Stomach (tissue), 4 donors: Measurements from ENCODE around the gene AGAP1.

Source experiments
- EP300 ChIP-seq: sonication (generic); formaldehyde crosslinking; IDR thresholded peaks from one replicate; pipeline ENCODE4 v1.6.1; 2017; ENCODE audit warnings: antibody characterized with exemption
- POLR2AphosphoS5 ChIP-seq, 3 donors: sonication (generic); formaldehyde crosslinking; IDR thresholded peaks; one replicate each; pipeline ENCODE4 v1.6.1; 2016; ENCODE audit warnings: antibody characterized with exemption in 3 of 3
- TF ChIP-seq, protein P1 (sequence below), 7 experiments: fragments of 450-650 bp in 4 of 7; fragments of 200-600 bp in 3 of 7; sonication (generic) in 3 of 7; IDR thresholded peaks; one replicate each; pipeline ENCODE4 v1.5.1; 2016 to 2019; ENCODE audit warnings: antibody characterized with exemption in 7 of 7, control low read depth in 2 of 7, mild to moderate bottlenecking in 1 of 7

GRCh38 chr2:236081171-236081570 lies 587.3 kb downstream of the AGAP1 start:
- TF ChIP-seq, protein P1, sequence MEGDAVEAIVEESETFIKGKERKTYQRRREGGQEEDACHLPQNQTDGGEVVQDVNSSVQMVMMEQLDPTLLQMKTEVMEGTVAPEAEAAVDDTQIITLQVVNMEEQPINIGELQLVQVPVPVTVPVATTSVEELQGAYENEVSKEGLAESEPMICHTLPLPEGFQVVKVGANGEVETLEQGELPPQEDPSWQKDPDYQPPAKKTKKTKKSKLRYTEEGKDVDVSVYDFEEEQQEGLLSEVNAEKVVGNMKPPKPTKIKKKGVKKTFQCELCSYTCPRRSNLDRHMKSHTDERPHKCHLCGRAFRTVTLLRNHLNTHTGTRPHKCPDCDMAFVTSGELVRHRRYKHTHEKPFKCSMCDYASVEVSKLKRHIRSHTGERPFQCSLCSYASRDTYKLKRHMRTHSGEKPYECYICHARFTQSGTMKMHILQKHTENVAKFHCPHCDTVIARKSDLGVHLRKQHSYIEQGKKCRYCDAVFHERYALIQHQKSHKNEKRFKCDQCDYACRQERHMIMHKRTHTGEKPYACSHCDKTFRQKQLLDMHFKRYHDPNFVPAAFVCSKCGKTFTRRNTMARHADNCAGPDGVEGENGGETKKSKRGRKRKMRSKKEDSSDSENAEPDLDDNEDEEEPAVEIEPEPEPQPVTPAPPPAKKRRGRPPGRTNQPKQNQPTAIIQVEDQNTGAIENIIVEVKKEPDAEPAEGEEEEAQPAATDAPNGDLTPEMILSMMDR (IDR thresholded peaks at IDR 0.05): no peak
- TF ChIP-seq POLR2AphosphoS5 (IDR thresholded peaks at IDR 0.05): no peak
- TF ChIP-seq EP300: no peak
